Mesenchymal stem cell (in vitro differentiated cells and primary cell): ENCODE results near the gene LAMB4.
A peak's percentile ranks its signal among the peaks of the same experiment; 100 is the strongest.

Source experiments
- DNase-seq: peaks from one replicate; pipeline ENCODE4 v3.0.0-alpha.2; 2013
- H2AFZ ChIP-seq: one replicate; pipeline ENCODE4 v1.6.1; 2013; ENCODE audit warnings: low read depth, mild to moderate bottlenecking, control low read depth, inconsistent platforms, low read length, moderate library complexity
- H2AK5ac ChIP-seq: 2 replicates; pipeline ENCODE4 v1.6.1; 2013; ENCODE audit warnings: low read length, moderate library complexity, mild to moderate bottlenecking, inconsistent platforms; ENCODE audit not compliant: severe bottlenecking
- H2BK120ac ChIP-seq: one replicate; pipeline ENCODE4 v1.6.1; 2013; ENCODE audit warnings: low read depth, mild to moderate bottlenecking, inconsistent platforms, low read length, moderate library complexity
- H2BK12ac ChIP-seq, 2 experiments: one replicate each; pipeline ENCODE4 v1.6.1; 2013; ENCODE audit warnings: inconsistent platforms in 2 of 2, low read length in 2 of 2, mild to moderate bottlenecking in 2 of 2, moderate library complexity in 2 of 2, control low read depth in 1 of 2
- H2BK15ac ChIP-seq: one replicate; pipeline ENCODE4 v1.6.1; 2013; ENCODE audit warnings: mild to moderate bottlenecking, low read depth, inconsistent platforms; ENCODE audit not compliant: poor library complexity, severe bottlenecking
- H2BK5ac ChIP-seq: 2 replicates; pipeline ENCODE4 v1.6.1; 2013; ENCODE audit warnings: low read depth, mild to moderate bottlenecking, low read length, control low read depth, inconsistent platforms; ENCODE audit not compliant: poor library complexity, severe bottlenecking
- H3K14ac ChIP-seq, 2 experiments: one replicate each; pipeline ENCODE4 v1.6.1; 2013; ENCODE audit warnings: inconsistent platforms in 2 of 2, low read length in 2 of 2, control low read depth in 1 of 2, mild to moderate bottlenecking in 1 of 2, moderate library complexity in 1 of 2
- H3K18ac ChIP-seq, 2 experiments: one replicate each; pipeline ENCODE4 v1.6.1; 2013; ENCODE audit warnings: inconsistent platforms in 2 of 2, low read length in 2 of 2, control low read depth in 1 of 2, low read depth in 1 of 2, mild to moderate bottlenecking in 1 of 2
- H3K23ac ChIP-seq, 2 experiments: one replicate each; pipeline ENCODE4 v1.6.1; 2013; ENCODE audit warnings: inconsistent platforms in 2 of 2, low read length in 2 of 2, mild to moderate bottlenecking in 2 of 2, moderate library complexity in 2 of 2, control low read depth in 1 of 2
- H3K27ac ChIP-seq: 2 replicates; pipeline ENCODE4 v1.5.1; 2013; ENCODE audit warnings: mild to moderate bottlenecking, moderate library complexity, low read length, control low read depth, inconsistent platforms; ENCODE audit not compliant: poor library complexity, severe bottlenecking
- H3K27me3 ChIP-seq, 2 experiments: 2 replicates each; pipeline versions ENCODE4 v1.6.1 to v1.7.0; 2013; ENCODE audit warnings: low read length in 2 of 2, mild to moderate bottlenecking in 2 of 2, moderate library complexity in 2 of 2, control low read depth in 1 of 2, inconsistent platforms in 1 of 2; ENCODE audit not compliant: control insufficient read depth in 1 of 2, insufficient read depth in 1 of 2
- H3K36me3 ChIP-seq, 2 experiments: 2 replicates each; pipeline versions ENCODE4 v1.6.1 to v1.7.0; 2013; ENCODE audit warnings: low read length in 2 of 2, control low read depth in 1 of 2, inconsistent platforms in 1 of 2, low read depth in 1 of 2, mild to moderate bottlenecking in 1 of 2; ENCODE audit not compliant: insufficient read depth in 2 of 2, control insufficient read depth in 1 of 2
- H3K4ac ChIP-seq, 2 experiments: one replicate each; pipeline ENCODE4 v1.6.1; 2013; ENCODE audit warnings: inconsistent platforms in 2 of 2, low read length in 2 of 2, mild to moderate bottlenecking in 2 of 2, moderate library complexity in 2 of 2, control low read depth in 1 of 2, low read depth in 1 of 2
- H3K4me1 ChIP-seq: 2 replicates; pipeline ENCODE4 v1.6.1; 2013; ENCODE audit warnings: low read depth, low read length, control low read depth; ENCODE audit not compliant: control insufficient read depth, insufficient read depth
- H3K4me2 ChIP-seq: 2 replicates; pipeline ENCODE4 v1.6.1; 2013; ENCODE audit warnings: low read length, mild to moderate bottlenecking, inconsistent platforms; ENCODE audit not compliant: poor library complexity, severe bottlenecking
- H3K4me3 ChIP-seq, 2 experiments: 2 replicates each; pipeline versions ENCODE4 v1.5.1 to v1.7.0; 2013; ENCODE audit warnings: low read length in 2 of 2, mild to moderate bottlenecking in 2 of 2, control low read depth in 1 of 2, low read depth in 1 of 2; ENCODE audit not compliant: insufficient read depth in 1 of 2
- H3K79me1 ChIP-seq: replicated peaks from 2 replicates; pipeline ENCODE4 v1.6.1; 2013; ENCODE audit warnings: mild to moderate bottlenecking, control low read depth, low read length, inconsistent platforms; ENCODE audit not compliant: poor library complexity, severe bottlenecking
- H3K9ac ChIP-seq: 2 replicates; pipeline ENCODE4 v1.7.0; 2013; ENCODE audit warnings: mild to moderate bottlenecking, low read length, moderate library complexity
- H3K9me3 ChIP-seq: 2 replicates; pipeline ENCODE4 v1.7.0; 2013; ENCODE audit warnings: mild to moderate bottlenecking, low read length; ENCODE audit not compliant: control insufficient read depth
- H4K8ac ChIP-seq: one replicate; pipeline ENCODE4 v1.6.1; 2013; ENCODE audit warnings: inconsistent platforms, mild to moderate bottlenecking, low read length, moderate library complexity
- H4K91ac ChIP-seq: one replicate; pipeline ENCODE4 v1.6.1; 2013; ENCODE audit warnings: mild to moderate bottlenecking, low read length, inconsistent platforms
- WGBS: methylation state at CpG from one replicate; pipeline ENCODE4 v1.1.7; 2013; ENCODE audit warnings: mixed read lengths; 5-methylcytosine and 5-hydroxymethylcytosine counted together

The LAMB4 gene

DNA sequence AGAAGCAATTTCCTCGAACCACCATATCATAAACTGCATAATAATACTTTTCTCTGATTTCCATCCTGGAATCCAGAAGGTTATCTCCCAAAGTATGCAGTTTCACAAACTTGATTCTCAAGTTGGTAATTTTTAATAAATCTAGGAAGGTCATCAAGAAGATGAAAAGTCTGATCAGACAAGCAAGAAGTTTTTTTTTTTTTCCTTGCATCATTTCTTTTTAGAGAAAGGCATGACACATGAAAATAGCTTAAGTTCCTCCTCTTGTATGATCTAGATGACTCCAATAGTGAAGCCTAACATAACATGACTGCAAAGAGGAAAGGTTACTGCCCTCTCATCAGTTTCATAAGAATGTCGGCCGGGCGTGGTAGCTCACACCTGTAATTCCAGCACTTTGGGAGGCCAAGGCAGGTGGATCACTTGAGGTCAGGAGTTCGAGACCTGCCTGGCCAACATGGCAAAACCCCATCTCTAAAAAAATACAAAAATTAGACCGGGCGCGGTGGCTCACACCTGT lies 149.4 kb downstream of the LAMB4 start:
- WGBS = 90% methylated on average over 8 of the region's 8 CpGs
- no peaks in the 10 kb centered on the region for H3K9me3 ChIP-seq

GRCh38 chr7:107980171-107980570 lies 150.0 kb downstream of the LAMB4 start:
- Histone ChIP-seq H2BK5ac (no peak overlapping the region), H3K4me2 (no peak overlapping the region), H3K4me3 (no peak overlapping the region), H3K27ac (no peak overlapping the region), H3K9me3 (no peaks in the 10 kb centered on the region), H2BK12ac (no peak overlapping the region), H2AK5ac (no peak overlapping the region), H3K18ac (no peak overlapping the region), H4K8ac (no peak overlapping the region), H3K4me1 (peaks cover 3% of the 10 kb centered on the region), H2BK120ac (no peak overlapping the region), H3K23ac (no peak overlapping the region), H3K9ac (no peak overlapping the region), H4K91ac (no peak overlapping the region), H3K79me1 (no peaks in the 10 kb centered on the region), H3K27me3 (no peaks in the 10 kb centered on the region), H3K4ac (no peak overlapping the region), H3K36me3 (peaks cover 39 to 95% of the 10 kb centered on the region in 2 experiments), H3K14ac (no peak overlapping the region), H2AFZ (no peak overlapping the region), H2BK15ac (no peak overlapping the region)
- DNase-seq = no peak
- WGBS = 100% methylated on average over 3 of the region's 3 CpGs

More for the DNA sequence above, 149.4 kb downstream of the LAMB4 start:
- no peaks in the 10 kb centered on the region for H3K27me3 ChIP-seq
- no peak for DNase-seq
- no peak overlapping the region for H2BK5ac ChIP-seq
- no peak overlapping the region for H3K18ac ChIP-seq
- H3K27ac ChIP-seq = no peak overlapping the region
- H3K4me3 ChIP-seq = no peak overlapping the region
- H3K4ac ChIP-seq = no peak overlapping the region
- H3K14ac ChIP-seq = no peak overlapping the region
- H3K79me1 ChIP-seq = no peaks in the 10 kb centered on the region
- H4K8ac ChIP-seq = no peak overlapping the region
- peaks cover 37 to 91% of the 10 kb centered on the region in 2 experiments for H3K36me3 ChIP-seq
- no peak overlapping the region for H3K4me2 ChIP-seq
- no peak overlapping the region for H3K23ac ChIP-seq
- no peak overlapping the region for H2AFZ ChIP-seq
- H3K9ac ChIP-seq = no peak overlapping the region
- H2BK15ac ChIP-seq = no peak overlapping the region
- H2BK120ac ChIP-seq = no peak overlapping the region
- H4K91ac ChIP-seq = no peak overlapping the region
- peaks cover 3% of the 10 kb centered on the region for H3K4me1 ChIP-seq
- no peak overlapping the region for H2BK12ac ChIP-seq
- no peak overlapping the region for H2AK5ac ChIP-seq

DNA sequence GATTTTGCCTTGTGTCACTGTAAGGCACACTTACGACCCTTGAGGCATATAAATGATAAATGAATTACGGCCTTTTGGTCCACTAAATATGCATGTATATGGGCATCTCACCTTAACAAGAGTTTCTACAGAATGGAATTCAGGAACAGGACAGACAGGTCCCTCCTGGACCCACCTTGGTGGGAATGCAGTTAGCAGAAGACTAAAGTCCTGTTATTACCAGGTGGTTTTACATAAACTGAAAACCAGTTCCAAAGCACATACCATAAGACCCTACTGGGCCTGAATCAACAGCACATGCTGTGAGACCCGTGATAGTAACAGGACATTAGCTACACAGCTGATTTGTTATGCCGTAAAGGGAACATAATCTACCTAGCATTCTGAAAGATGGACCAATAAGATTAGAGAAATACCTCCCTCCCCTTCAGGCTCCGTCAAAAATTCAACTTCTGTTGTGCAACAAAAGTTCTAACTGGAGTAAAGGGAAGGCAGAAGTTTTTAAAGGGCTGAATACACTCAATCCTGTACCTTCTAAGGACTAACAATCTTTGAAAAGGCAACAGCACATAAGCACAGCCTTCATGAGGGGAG lies 151.2 kb downstream of the LAMB4 start:
- Histone ChIP-seq H3K18ac (no peak overlapping the region), H3K27me3 (no peaks in the 10 kb centered on the region), H3K9me3 (no peaks in the 10 kb centered on the region), H3K36me3 (peaks cover 35 to 95% of the 10 kb centered on the region in 2 experiments), H3K4me1 (peaks cover 3% of the 10 kb centered on the region), H2AK5ac (no peak overlapping the region), H3K79me1 (no peaks in the 10 kb centered on the region), H3K4me2 (no peak overlapping the region), H3K23ac (no peak overlapping the region), H3K4me3 (no peak overlapping the region), H3K9ac (no peak overlapping the region), H2BK120ac (no peak overlapping the region), H2BK12ac (no peak overlapping the region), H4K8ac (no peak overlapping the region), H4K91ac (no peak overlapping the region), H2BK15ac (no peak overlapping the region), H2BK5ac (no peak overlapping the region), H3K27ac (peak overlapping the region; percentile 1), H2AFZ (no peak overlapping the region), H3K14ac (no peak overlapping the region), H3K4ac (no peak overlapping the region)
- WGBS = 97% methylated on average over 3 of the region's 5 CpGs
- no peak for DNase-seq

- H3K27ac ChIP-seq = peak overlapping the region; percentile 21
- peaks cover 40 to 91% of the 10 kb centered on the region in 2 experiments for H3K36me3 ChIP-seq
- no peaks in the 10 kb centered on the region for H3K9me3 ChIP-seq
- H4K91ac ChIP-seq = no peak overlapping the region
- H3K18ac ChIP-seq = no peak overlapping the region
- H2BK12ac ChIP-seq = no peak overlapping the region
- no peak overlapping the region for H2AFZ ChIP-seq
- H2AK5ac ChIP-seq = no peak overlapping the region
- H3K79me1 ChIP-seq = peaks cover 1% of the 10 kb centered on the region
- no peak overlapping the region for H3K23ac ChIP-seq
- H4K8ac ChIP-seq = no peak overlapping the region
- 100% methylated on average over 2 of the region's 4 CpGs for WGBS
- no peak overlapping the region for H3K14ac ChIP-seq
- H3K27me3 ChIP-seq = no peaks in the 10 kb centered on the region
- no peak overlapping the region for H2BK15ac ChIP-seq
- no peak overlapping the region for H3K9ac ChIP-seq
- H2BK120ac ChIP-seq = no peak overlapping the region
- H2BK5ac ChIP-seq = no peak overlapping the region
- no peak overlapping the region for H3K4me3 ChIP-seq
- H3K4me2 ChIP-seq = no peak overlapping the region
- no peak overlapping the region for H3K4ac ChIP-seq
- no peak for DNase-seq
- H3K4me1 ChIP-seq = peaks cover 1% of the 10 kb centered on the region
Observed at GRCh38 chr7:107977048-107977447, 153.1 kb downstream of the LAMB4 start.
